ENCODE results near the gene CRTAC1. TPM values are rescaled to one million over a fixed set of nuclear protein-coding genes. Genes with fewer than 3 reads are reported as not detected.

The CRTAC1 gene
- total and polyA plus RNA-seq, 9 of the 15 experiments (the other 6 are each of a cell fraction or from before 2014, with no cell fraction given), result not detected

- WGBS (ENCODE audit: insufficient coverage, low coverage, missing lambda C conversion rate), result 8% methylated on average over 2 of the region's 2 CpGs
- Histone ChIP-seq H2AFZ (ENCODE audit: low read depth, low read length) (no peak overlapping the region), H3K27ac (ENCODE audit: extremely low read depth, low read depth, low read length) (no peak overlapping the region), H3K36me3 (ENCODE audit: control insufficient read depth, insufficient read depth, low read length) (no peaks in the 10 kb centered on the region), H3K27me3 (ENCODE audit: control insufficient read depth in 2 of 2, insufficient read depth in 2 of 2, low read length in 2 of 2) (peaks cover 0 to 27% of the 10 kb centered on the region in 2 experiments; a peak in 3 of 5 replicates), H3K79me2 (ENCODE audit: control insufficient read depth, insufficient read depth, low read length) (no peaks in the 10 kb centered on the region), H3K4me2 (ENCODE audit: insufficient read depth, low read length) (no peak overlapping the region), H3K4me1 (replicated peaks in 1 of 2; ENCODE audit: control insufficient read depth in 2 of 2, insufficient read depth in 2 of 2, low read length in 2 of 2) (no peaks in the 10 kb centered on the region; a peak in 1 of 5 replicates), H4K20me1 (replicated peaks; ENCODE audit: control insufficient read depth, insufficient read depth, low read length) (no peaks in the 10 kb centered on the region), H3K9me3 (replicated peaks; ENCODE audit: control insufficient read depth, insufficient read depth, low read depth, low read length) (no peaks in the 10 kb centered on the region), H3K4me3 (no peak overlapping the region), H3K9ac (ENCODE audit: insufficient read depth in 1 of 2, low read depth in 2 of 2, low read length in 2 of 2) (no peak overlapping the region), H3K9me1 (ENCODE audit: control insufficient read depth, insufficient read depth, low read length) (no peaks in the 10 kb centered on the region)
- DNase-seq (ENCODE audit: extremely low read depth in 1 of 4, low spot score in 3 of 4) (no peak), FAIRE-seq (no peak), ATAC-seq (no peak)
- intact Hi-C loops (cut with micrococcal nuclease) (no loop called here), in situ Hi-C loops (cut with MboI) (no loop called here)
- TF ChIP-seq ZNF740 (CRISPR knock-in tag; IDR thresholded peaks at IDR 0.05), result no peak
- TF ChIP-seq ZNF740 (tag; IDR thresholded peaks at IDR 0.05), result no peak
- no peak for TF ChIP-seq GTF2B (IDR thresholded peaks at IDR 0.05; ENCODE audit: extremely low read depth, insufficient read length)
- TF ChIP-seq PTTG1 (tag; IDR thresholded peaks at IDR 0.05; ENCODE audit: low read depth), result no peak
- no peak for TF ChIP-seq ELF2 (CRISPR knock-in tag; IDR thresholded peaks at IDR 0.05)
- no peak for TF ChIP-seq ZFP91 (CRISPR knock-in tag; IDR thresholded peaks at IDR 0.05)
- CTCF ChIA-PET (ENCODE audit: low intra/inter-chr PET ratio), result interaction anchor here (0.6 kb wide), 1 partner anchor 18 kb away, joined by 4 read pairs; no protein-coding TSS in a partner anchor
- POLR2A ChIA-PET, result interaction anchor here (1.0 kb wide), 1 partner anchor 86 kb away, joined by 3 read pairs; no protein-coding TSS in a partner anchor
- BruUV-seq (replicated peaks), result no TSS peak
These were observed 199.2 kb downstream of the CRTAC1 start for GRCh38 chr10:97831259-97831658.
